GM12878 (cell line): ENCODE measurements around the gene SLC38A4. TPM values are rescaled to one million over a fixed set of nuclear protein-coding genes. Genes with fewer than 3 reads are reported as not detected.

Experiments used
- ATAC-seq: fragments of 200-7000 bp; cut with Tn5 transposase; 3 replicates; pipeline ENCODE4 v1.9.1; 2020; ENCODE audit warnings: mild to moderate bottlenecking, moderate library complexity
- BruUV-seq: library from RNA; stranded (reverse); fragments of 400-500 nt; replicated peaks from 2 replicates; lab custom pipeline; 2021; lab: Mats Ljungman, UMichigan
- CTCF ChIA-PET: fragments of 300-600 bp; sonication (Branson Sonifier 250); formaldehyde crosslinking; extraction: SDS; loops from one replicate; lab custom pipeline; 2021; ENCODE audit warnings: inconsistent platforms; lab: Yijun Ruan, JAX
- POLR2A ChIA-PET: fragments of 350-600 bp; formaldehyde crosslinking; extraction: SDS; loops from one replicate; lab custom pipeline; 2021; ENCODE audit warnings: inconsistent platforms; lab: Charles Lee
- RAD21 ChIA-PET: fragments of 300-600 bp; sonication (Branson Sonifier 250); formaldehyde crosslinking; loops from one replicate; lab custom pipeline; 2023; ENCODE audit warnings: antibody characterized with exemption; ENCODE audit not compliant: unreplicated experiment; lab: Charles Lee
- SMC1A ChIA-PET: fragments of 300-600 bp; sonication (Branson Sonifier 250); formaldehyde crosslinking; loops from one replicate; lab custom pipeline; 2023; ENCODE audit not compliant: unreplicated experiment, uncharacterized antibody; lab: Charles Lee
- DNase-seq: peaks from one replicate; pipeline ENCODE4 v3.0.0-alpha.2; 2011; ENCODE audit warnings: low read depth, low spot score
- FAIRE-seq: peaks from 3 replicates; lab custom pipeline; 2011; peaks lifted over from hg19 to GRCh38; lab: Jason Lieb, UNC
- H2AFZ ChIP-seq: 2 replicates; pipeline ENCODE4 v1.6.0; 2011; ENCODE audit warnings: low read depth, low read length, control low read depth; ENCODE audit not compliant: control insufficient read depth
- H3K27ac ChIP-seq: 2 replicates; pipeline ENCODE4 v1.5.1; 2011; ENCODE audit warnings: control low read depth; ENCODE audit not compliant: control insufficient read depth, insufficient read depth
- H3K27me3 ChIP-seq, 2 experiments: replicated peaks in 1 of 2; 2 replicates each; pipeline versions ENCODE4 v1.6.0 to v1.6.1; 2011; ENCODE audit warnings: low read length in 1 of 2; ENCODE audit not compliant: control insufficient read depth in 2 of 2, insufficient read depth in 2 of 2
- H3K36me3 ChIP-seq, 2 experiments: 2 replicates each; pipeline ENCODE4 v1.5.1; 2011; ENCODE audit warnings: low read length in 1 of 2; ENCODE audit not compliant: control insufficient read depth in 2 of 2, insufficient read depth in 2 of 2
- H3K4me1 ChIP-seq: 2 replicates; pipeline ENCODE4 v1.6.1; 2011; ENCODE audit warnings: mild to moderate bottlenecking, low read length, moderate library complexity, mixed read lengths; ENCODE audit not compliant: control insufficient read depth, insufficient read depth
- H3K4me2 ChIP-seq: 2 replicates; pipeline ENCODE4 v1.6.0; 2011; ENCODE audit warnings: control low read depth; ENCODE audit not compliant: control insufficient read depth, insufficient read depth
- H3K4me3 ChIP-seq: fragments of 200-600 bp; sonication (generic); 2 replicates; pipeline ENCODE4 v1.5.1; 2016
- H3K79me2 ChIP-seq: 2 replicates; pipeline ENCODE4 v1.6.0; 2011; ENCODE audit warnings: low read length; ENCODE audit not compliant: control insufficient read depth, insufficient read depth
- H3K9ac ChIP-seq: 2 replicates; pipeline ENCODE4 v1.8.0; 2011; ENCODE audit warnings: low read length, control low read depth, mixed read lengths; ENCODE audit not compliant: control insufficient read depth, insufficient read depth
- H3K9me3 ChIP-seq: replicated peaks from 3 replicates; pipeline ENCODE4 v1.5.1; 2011; ENCODE audit warnings: mild to moderate bottlenecking, low read length; ENCODE audit not compliant: control insufficient read depth, insufficient read depth
- H4K20me1 ChIP-seq: 2 replicates; pipeline ENCODE4 v1.6.0; 2011; ENCODE audit not compliant: control insufficient read depth, insufficient read depth
- CHD4 ChIP-seq: fragments of 200-600 bp; sonication (generic); IDR thresholded peaks from 2 replicates; pipeline ENCODE4 v1.6.1; 2016; ENCODE audit warnings: mild to moderate bottlenecking
- KDM1A ChIP-seq: fragments of 200-600 bp; sonication (generic); IDR thresholded peaks from 2 replicates; pipeline ENCODE4 v1.6.1; 2016; ENCODE audit warnings: borderline replicate concordance
- MTA2 ChIP-seq: fragments of 450-650 bp; IDR thresholded peaks from 2 replicates; pipeline ENCODE4 v1.6.1; 2016; ENCODE audit warnings: low read depth, mild to moderate bottlenecking, moderate library complexity
- NFYB ChIP-seq: IDR thresholded peaks from 2 replicates; pipeline ENCODE4 v1.6.1; 2011; ENCODE audit warnings: low read depth, mild to moderate bottlenecking, low read length, improper control_type of control experiment, moderate library complexity; ENCODE audit not compliant: insufficient read depth
- NRF1 ChIP-seq: conservative IDR thresholded peaks from 2 replicates; pipeline ENCODE4 v1.6.1; 2011; ENCODE audit warnings: mild to moderate bottlenecking, low read depth, low read length, improper control_type of control experiment
- RAD51 ChIP-seq: fragments of 450-650 bp; IDR thresholded peaks from 2 replicates; pipeline ENCODE4 v1.6.1; 2016; ENCODE audit warnings: moderate library complexity, mild to moderate bottlenecking, inconsistent platforms
- SIX5 ChIP-seq: IDR thresholded peaks from 2 replicates; pipeline ENCODE4 v1.6.1; 2011; ENCODE audit warnings: mild to moderate bottlenecking, low read depth, low read length, moderate library complexity; ENCODE audit not compliant: severe bottlenecking
- SMAD1 ChIP-seq: fragments of 450-650 bp; IDR thresholded peaks from 2 replicates; pipeline ENCODE4 v1.6.1; 2018; ENCODE audit warnings: mild to moderate bottlenecking, low read depth; ENCODE audit not compliant: partially characterized antibody
- ZNF217 ChIP-seq: fragments of 450-650 bp; IDR thresholded peaks from 2 replicates; pipeline ENCODE4 v1.6.1; 2017; ENCODE audit warnings: antibody characterized with exemption, mild to moderate bottlenecking
- WGBS: methylation state at CpG from one replicate; pipeline ENCODE4 v1.1.6; 2016; ENCODE audit warnings: low lambda C conversion rate; ENCODE audit not compliant: insufficient replicate concordance, insufficient coverage; ENCODE audit errors: missing lambda C conversion rate; 5-methylcytosine and 5-hydroxymethylcytosine counted together
- in situ Hi-C: fragments of 300-500 bp; cut with MboI; formaldehyde crosslinking; loops from 9 replicates; pipeline ENCODE4 v1.14.3; 2018; ENCODE audit warnings: mixed read lengths
- intact Hi-C: fragments of 100-400 bp; cut with micrococcal nuclease; formaldehyde crosslinking; loops from one replicate; pipeline ENCODE4 v1.14.2; 2022; ENCODE audit not compliant: unreplicated experiment
- polyA plus RNA-seq, 11 experiments: library from polyadenylated mRNA; depleted of rRNA in 4 of 11; unstranded in 6 of 11; stranded (reverse) in 5 of 11; fragments of >200 nt; fragmentation: Nextera tagmentation in 4 of 11; fragmentation: Illumina TruSeq in 1 of 11; extraction: Ambion mirVana in 4 of 11; extraction: Trizol in 1 of 11; gene quantifications; 1 replicate in 1 of 11; 2 replicates in 10 of 11; pipeline versions ENCODE4 v1.2.1 to v1.2.3, GENCODE V29; 2011 to 2016; ENCODE audit warnings: inconsistent platforms in 2 of 11, missing spikeins in 2 of 11, low read depth in 1 of 11
- total RNA-seq, 4 experiments: library from RNA; depleted of rRNA in 3 of 4; stranded (reverse); fragments of >200 nt in 3 of 4; fragmentation: Illumina TruSeq in 1 of 4; extraction: Trizol in 1 of 4; gene quantifications; 2 replicates each; pipeline versions ENCODE4 v1.2.1 to v1.2.3, GENCODE V29; 2013 to 2021
- TF ChIP-seq, protein P1 (sequence below): fragments of 450-650 bp; IDR thresholded peaks from 2 replicates; pipeline ENCODE4 v1.6.1; 2016; ENCODE audit warnings: mild to moderate bottlenecking, moderate library complexity, borderline replicate concordance
- TF ChIP-seq, protein P2 (sequence below): fragments of 450-650 bp; IDR thresholded peaks from 2 replicates; pipeline ENCODE4 v1.6.1; 2017; ENCODE audit warnings: mild to moderate bottlenecking, moderate library complexity
- TF ChIP-seq, protein P3 (sequence below): fragments of 450-650 bp; IDR thresholded peaks from 2 replicates; pipeline ENCODE4 v1.6.1; 2017; ENCODE audit warnings: antibody characterized with exemption, mild to moderate bottlenecking, moderate library complexity
- TF ChIP-seq, protein P4 (sequence below): IDR thresholded peaks from 2 replicates; pipeline ENCODE4 v1.6.1; 2012; ENCODE audit warnings: low read depth, low read length, improper control_type of control experiment

The SLC38A4 gene
- total and polyA plus RNA-seq, 10 of the 15 experiments (the other 5 are each of a cell fraction or from before 2014, with no cell fraction given), result 0.04 to 0.52 (median 0.13) TPM; not detected in 2

DNA sequence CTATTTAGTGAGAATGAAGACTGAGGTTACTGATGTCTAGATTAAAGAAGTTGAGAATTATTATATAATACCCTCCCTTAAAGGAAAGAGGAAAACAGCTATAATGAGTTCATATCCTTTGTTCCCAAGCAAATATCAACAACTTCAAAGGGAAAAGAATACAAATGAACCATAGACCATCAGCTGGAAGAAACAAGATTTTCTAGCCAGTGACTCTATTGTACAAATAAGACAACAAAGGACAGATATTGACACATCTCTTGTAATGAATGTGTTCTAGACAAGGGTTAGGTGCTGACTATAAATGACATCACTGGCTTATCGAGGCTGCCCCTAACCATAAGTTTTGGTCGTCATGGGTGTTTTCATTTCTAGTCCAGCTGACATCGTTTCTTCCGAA lies 48.2 kb downstream of the SLC38A4 start:
- WGBS, result 32% methylated on average over 4 of the region's 4 CpGs
- SMC1A ChIA-PET, result interaction anchor here (1.2 kb wide), 1 partner anchor 242 kb away, joined by 4 read pairs; no protein-coding TSS in a partner anchor
- TF ChIP-seq KDM1A (no peak), ZNF217 (no peak), MTA2 (no peak), SIX5 (no peak), SMAD1 (no peak), RAD51 (no peak), CHD4 (no peak), NFYB (no peak), NRF1 (no peak)
- TF ChIP-seq, protein P1, sequence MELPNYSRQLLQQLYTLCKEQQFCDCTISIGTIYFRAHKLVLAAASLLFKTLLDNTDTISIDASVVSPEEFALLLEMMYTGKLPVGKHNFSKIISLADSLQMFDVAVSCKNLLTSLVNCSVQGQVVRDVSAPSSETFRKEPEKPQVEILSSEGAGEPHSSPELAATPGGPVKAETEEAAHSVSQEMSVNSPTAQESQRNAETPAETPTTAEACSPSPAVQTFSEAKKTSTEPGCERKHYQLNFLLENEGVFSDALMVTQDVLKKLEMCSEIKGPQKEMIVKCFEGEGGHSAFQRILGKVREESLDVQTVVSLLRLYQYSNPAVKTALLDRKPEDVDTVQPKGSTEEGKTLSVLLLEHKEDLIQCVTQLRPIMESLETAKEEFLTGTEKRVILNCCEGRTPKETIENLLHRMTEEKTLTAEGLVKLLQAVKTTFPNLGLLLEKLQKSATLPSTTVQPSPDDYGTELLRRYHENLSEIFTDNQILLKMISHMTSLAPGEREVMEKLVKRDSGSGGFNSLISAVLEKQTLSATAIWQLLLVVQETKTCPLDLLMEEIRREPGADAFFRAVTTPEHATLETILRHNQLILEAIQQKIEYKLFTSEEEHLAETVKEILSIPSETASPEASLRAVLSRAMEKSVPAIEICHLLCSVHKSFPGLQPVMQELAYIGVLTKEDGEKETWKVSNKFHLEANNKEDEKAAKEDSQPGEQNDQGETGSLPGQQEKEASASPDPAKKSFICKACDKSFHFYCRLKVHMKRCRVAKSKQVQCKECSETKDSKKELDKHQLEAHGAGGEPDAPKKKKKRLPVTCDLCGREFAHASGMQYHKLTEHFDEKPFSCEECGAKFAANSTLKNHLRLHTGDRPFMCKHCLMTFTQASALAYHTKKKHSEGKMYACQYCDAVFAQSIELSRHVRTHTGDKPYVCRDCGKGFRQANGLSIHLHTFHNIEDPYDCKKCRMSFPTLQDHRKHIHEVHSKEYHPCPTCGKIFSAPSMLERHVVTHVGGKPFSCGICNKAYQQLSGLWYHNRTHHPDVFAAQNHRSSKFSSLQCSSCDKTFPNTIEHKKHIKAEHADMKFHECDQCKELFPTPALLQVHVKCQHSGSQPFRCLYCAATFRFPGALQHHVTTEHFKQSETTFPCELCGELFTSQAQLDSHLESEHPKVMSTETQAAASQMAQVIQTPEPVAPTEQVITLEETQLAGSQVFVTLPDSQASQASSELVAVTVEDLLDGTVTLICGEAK, result no peak
- TF ChIP-seq, protein P2, sequence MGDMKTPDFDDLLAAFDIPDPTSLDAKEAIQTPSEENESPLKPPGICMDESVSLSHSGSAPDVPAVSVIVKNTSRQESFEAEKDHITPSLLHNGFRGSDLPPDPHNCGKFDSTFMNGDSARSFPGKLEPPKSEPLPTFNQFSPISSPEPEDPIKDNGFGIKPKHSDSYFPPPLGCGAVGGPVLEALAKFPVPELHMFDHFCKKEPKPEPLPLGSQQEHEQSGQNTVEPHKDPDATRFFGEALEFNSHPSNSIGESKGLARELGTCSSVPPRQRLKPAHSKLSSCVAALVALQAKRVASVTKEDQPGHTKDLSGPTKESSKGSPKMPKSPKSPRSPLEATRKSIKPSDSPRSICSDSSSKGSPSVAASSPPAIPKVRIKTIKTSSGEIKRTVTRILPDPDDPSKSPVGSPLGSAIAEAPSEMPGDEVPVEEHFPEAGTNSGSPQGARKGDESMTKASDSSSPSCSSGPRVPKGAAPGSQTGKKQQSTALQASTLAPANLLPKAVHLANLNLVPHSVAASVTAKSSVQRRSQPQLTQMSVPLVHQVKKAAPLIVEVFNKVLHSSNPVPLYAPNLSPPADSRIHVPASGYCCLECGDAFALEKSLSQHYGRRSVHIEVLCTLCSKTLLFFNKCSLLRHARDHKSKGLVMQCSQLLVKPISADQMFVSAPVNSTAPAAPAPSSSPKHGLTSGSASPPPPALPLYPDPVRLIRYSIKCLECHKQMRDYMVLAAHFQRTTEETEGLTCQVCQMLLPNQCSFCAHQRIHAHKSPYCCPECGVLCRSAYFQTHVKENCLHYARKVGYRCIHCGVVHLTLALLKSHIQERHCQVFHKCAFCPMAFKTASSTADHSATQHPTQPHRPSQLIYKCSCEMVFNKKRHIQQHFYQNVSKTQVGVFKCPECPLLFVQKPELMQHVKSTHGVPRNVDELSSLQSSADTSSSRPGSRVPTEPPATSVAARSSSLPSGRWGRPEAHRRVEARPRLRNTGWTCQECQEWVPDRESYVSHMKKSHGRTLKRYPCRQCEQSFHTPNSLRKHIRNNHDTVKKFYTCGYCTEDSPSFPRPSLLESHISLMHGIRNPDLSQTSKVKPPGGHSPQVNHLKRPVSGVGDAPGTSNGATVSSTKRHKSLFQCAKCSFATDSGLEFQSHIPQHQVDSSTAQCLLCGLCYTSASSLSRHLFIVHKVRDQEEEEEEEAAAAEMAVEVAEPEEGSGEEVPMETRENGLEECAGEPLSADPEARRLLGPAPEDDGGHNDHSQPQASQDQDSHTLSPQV, result no peak
- TF ChIP-seq, protein P3, sequence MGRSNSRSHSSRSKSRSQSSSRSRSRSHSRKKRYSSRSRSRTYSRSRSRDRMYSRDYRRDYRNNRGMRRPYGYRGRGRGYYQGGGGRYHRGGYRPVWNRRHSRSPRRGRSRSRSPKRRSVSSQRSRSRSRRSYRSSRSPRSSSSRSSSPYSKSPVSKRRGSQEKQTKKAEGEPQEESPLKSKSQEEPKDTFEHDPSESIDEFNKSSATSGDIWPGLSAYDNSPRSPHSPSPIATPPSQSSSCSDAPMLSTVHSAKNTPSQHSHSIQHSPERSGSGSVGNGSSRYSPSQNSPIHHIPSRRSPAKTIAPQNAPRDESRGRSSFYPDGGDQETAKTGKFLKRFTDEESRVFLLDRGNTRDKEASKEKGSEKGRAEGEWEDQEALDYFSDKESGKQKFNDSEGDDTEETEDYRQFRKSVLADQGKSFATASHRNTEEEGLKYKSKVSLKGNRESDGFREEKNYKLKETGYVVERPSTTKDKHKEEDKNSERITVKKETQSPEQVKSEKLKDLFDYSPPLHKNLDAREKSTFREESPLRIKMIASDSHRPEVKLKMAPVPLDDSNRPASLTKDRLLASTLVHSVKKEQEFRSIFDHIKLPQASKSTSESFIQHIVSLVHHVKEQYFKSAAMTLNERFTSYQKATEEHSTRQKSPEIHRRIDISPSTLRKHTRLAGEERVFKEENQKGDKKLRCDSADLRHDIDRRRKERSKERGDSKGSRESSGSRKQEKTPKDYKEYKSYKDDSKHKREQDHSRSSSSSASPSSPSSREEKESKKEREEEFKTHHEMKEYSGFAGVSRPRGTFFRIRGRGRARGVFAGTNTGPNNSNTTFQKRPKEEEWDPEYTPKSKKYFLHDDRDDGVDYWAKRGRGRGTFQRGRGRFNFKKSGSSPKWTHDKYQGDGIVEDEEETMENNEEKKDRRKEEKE, result no peak
- TF ChIP-seq, protein P4, sequence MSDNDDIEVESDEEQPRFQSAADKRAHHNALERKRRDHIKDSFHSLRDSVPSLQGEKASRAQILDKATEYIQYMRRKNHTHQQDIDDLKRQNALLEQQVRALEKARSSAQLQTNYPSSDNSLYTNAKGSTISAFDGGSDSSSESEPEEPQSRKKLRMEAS, result no peak

More for the DNA sequence above, 48.2 kb downstream of the SLC38A4 start:
- POLR2A ChIA-PET, result no interaction called here
- FAIRE-seq, result no peak
- CTCF ChIA-PET, result interaction anchor here (0.9 to 1.5 kb wide), 3 partner anchors 9 to 29 kb away, joined by 3 to 4 read pairs (median 3); no protein-coding TSS in a partner anchor
- in situ Hi-C loops, result no loop called here
- RAD21 ChIA-PET, result no interaction called here
- no peak for ATAC-seq
- H3K36me3 ChIP-seq, result no peaks in the 10 kb centered on the region
- H3K27me3 ChIP-seq, result no peaks in the 10 kb centered on the region
- no peaks in the 10 kb centered on the region for H3K79me2 ChIP-seq
- H4K20me1 ChIP-seq, result no peaks in the 10 kb centered on the region
- no peak overlapping the region for H3K4me3 ChIP-seq
- H3K9ac ChIP-seq, result no peak overlapping the region
- DNase-seq, result no peak
- no TSS peak for BruUV-seq
- H2AFZ ChIP-seq, result no peak overlapping the region
- intact Hi-C loops, result no loop called here
- H3K4me2 ChIP-seq, result no peak overlapping the region
- H3K27ac ChIP-seq, result no peak overlapping the region
- no peaks in the 10 kb centered on the region for H3K4me1 ChIP-seq
- H3K9me3 ChIP-seq, result no peaks in the 10 kb centered on the region
